Hepatocyte (in vitro differentiated cells): ENCODE data around the gene TNFSF4. TPM values are rescaled to one million over a fixed set of nuclear protein-coding genes. Genes with fewer than 3 reads are reported as not detected.

Source experiments
- DNase-seq: peaks from one replicate; pipeline ENCODE4 v3.0.0-alpha.2; 2016; ENCODE audit warnings: low spot score
- H2AFZ ChIP-seq: fragments of 200-600 bp; sonication (generic); 2 replicates; pipeline ENCODE4 v1.6.0; 2016; ENCODE audit warnings: antibody characterized with exemption, mild to moderate bottlenecking
- H3K27ac ChIP-seq: fragments of 200-600 bp; sonication (generic); 2 replicates; pipeline ENCODE4 v1.5.1; 2016; ENCODE audit warnings: mild to moderate bottlenecking
- H3K27me3 ChIP-seq: fragments of 200-600 bp; sonication (generic); 2 replicates; pipeline ENCODE4 v1.6.1; 2016
- H3K36me3 ChIP-seq: fragments of 200-600 bp; sonication (generic); replicated peaks from 2 replicates; pipeline ENCODE4 v1.5.1; 2016; ENCODE audit warnings: low read depth; ENCODE audit not compliant: insufficient read depth
- H3K4me1 ChIP-seq: fragments of 200-600 bp; sonication (generic); 2 replicates; pipeline ENCODE4 v1.5.1; 2016; ENCODE audit warnings: mild to moderate bottlenecking, moderate library complexity; ENCODE audit not compliant: insufficient read depth
- H3K4me2 ChIP-seq: fragments of 200-600 bp; sonication (generic); 2 replicates; pipeline ENCODE4 v1.6.0; 2016
- H3K4me3 ChIP-seq: fragments of 200-600 bp; sonication (generic); 2 replicates; pipeline ENCODE4 v1.5.1; 2016; ENCODE audit warnings: mild to moderate bottlenecking
- H3K79me2 ChIP-seq: fragments of 200-600 bp; sonication (generic); 2 replicates; pipeline ENCODE4 v1.6.0; 2017; ENCODE audit warnings: mild to moderate bottlenecking
- H3K9me2 ChIP-seq: fragments of 200-600 bp; sonication (generic); replicated peaks from 2 replicates; pipeline ENCODE4 v1.6.0; 2017; ENCODE audit warnings: mild to moderate bottlenecking; ENCODE audit not compliant: insufficient read depth
- H3K9me3 ChIP-seq: fragments of 200-600 bp; sonication (generic); 2 replicates; pipeline ENCODE4 v1.5.1; 2016; ENCODE audit warnings: low read depth, mild to moderate bottlenecking
- H4K20me1 ChIP-seq: fragments of 200-600 bp; sonication (generic); 2 replicates; pipeline ENCODE4 v1.6.0; 2016; ENCODE audit warnings: mild to moderate bottlenecking; ENCODE audit not compliant: insufficient read depth, poor library complexity, severe bottlenecking
- CTCF ChIP-seq: fragments of 200-600 bp; sonication (generic); IDR thresholded peaks from 2 replicates; pipeline ENCODE4 v1.5.1; 2016; ENCODE audit warnings: antibody characterized with exemption, mild to moderate bottlenecking; ENCODE audit not compliant: poor library complexity
- EZH2 ChIP-seq: fragments of 200-600 bp; sonication (generic); IDR thresholded peaks from 2 replicates; pipeline ENCODE4 v1.6.1; 2016; ENCODE audit warnings: antibody characterized with exemption, mild to moderate bottlenecking, borderline replicate concordance
- EZH2phosphoT487 ChIP-seq: fragments of 200-600 bp; sonication (generic); IDR thresholded peaks from one replicate; pipeline ENCODE4 v1.6.1; 2018; ENCODE audit warnings: antibody characterized with exemption, mild to moderate bottlenecking, low read depth, moderate library complexity; ENCODE audit not compliant: unreplicated experiment, severe bottlenecking
- WGBS: methylation state at CpG from one replicate; pipeline ENCODE4 v1.1.6; 2016; ENCODE audit warnings: low lambda C conversion rate; ENCODE audit errors: missing lambda C conversion rate; 5-methylcytosine and 5-hydroxymethylcytosine counted together
- polyA plus RNA-seq: library from polyadenylated mRNA; unstranded; fragments of >200 nt; fragmentation: Nextera tagmentation; extraction: Ambion mirVana; gene quantifications from 2 replicates; pipeline ENCODE4 v1.2.1, GENCODE V29; 2016
- total RNA-seq: library from RNA; depleted of rRNA; stranded (reverse); fragments of >200 nt; gene quantifications from 2 replicates; pipeline ENCODE4 v1.2.3, GENCODE V29; 2014

TNFSF4 gene
- total and polyA plus RNA-seq, 2 experiments from 2014 or later: 0.80 to 3.9 TPM

- Histone ChIP-seq H4K20me1 (no peaks in the 10 kb centered on the region), H3K9me2 (no peaks in the 10 kb centered on the region), H3K9me3 (no peaks in the 10 kb centered on the region), H3K4me1 (no peaks in the 10 kb centered on the region), H3K4me2 (no peak overlapping the region), H2AFZ (no peak overlapping the region), H3K27me3 (no peaks in the 10 kb centered on the region), H3K4me3 (no peak overlapping the region), H3K79me2 (no peaks in the 10 kb centered on the region), H3K36me3 (no peaks in the 10 kb centered on the region), H3K27ac (no peak overlapping the region)
- 66% methylated on average over 2 of the region's 2 CpGs for WGBS
- no peak for DNase-seq
- TF ChIP-seq EZH2 (no peak), CTCF (no peak), EZH2phosphoT487 (no peak)
Measured at GRCh38 chr1:173140733-173141132, 66.4 kb downstream of the TNFSF4 start.

GRCh38 chr1:173139706-173140105 lies 67.4 kb downstream of the TNFSF4 start:
- H3K4me2 ChIP-seq: no peak overlapping the region
- TF ChIP-seq EZH2 (no peak), CTCF (no peak), EZH2phosphoT487 (no peak)
- no peak overlapping the region for H2AFZ ChIP-seq
- WGBS: 100% methylated on average over 3 of the region's 3 CpGs
- no peaks in the 10 kb centered on the region for H3K27me3 ChIP-seq
- no peaks in the 10 kb centered on the region for H3K36me3 ChIP-seq
- no peaks in the 10 kb centered on the region for H3K79me2 ChIP-seq
- H4K20me1 ChIP-seq: no peaks in the 10 kb centered on the region
- no peaks in the 10 kb centered on the region for H3K9me2 ChIP-seq
- no peaks in the 10 kb centered on the region for H3K4me1 ChIP-seq
- no peak for DNase-seq
- H3K9me3 ChIP-seq: no peaks in the 10 kb centered on the region
- no peak overlapping the region for H3K27ac ChIP-seq
- no peak overlapping the region for H3K4me3 ChIP-seq

GRCh38 chr1:173137107-173137706 lies 69.9 kb downstream of the TNFSF4 start:
- Histone ChIP-seq H3K79me2 (no peaks in the 10 kb centered on the region), H2AFZ (no peak overlapping the region), H3K27ac (no peak overlapping the region), H3K27me3 (no peaks in the 10 kb centered on the region), H3K36me3 (no peaks in the 10 kb centered on the region), H4K20me1 (no peaks in the 10 kb centered on the region), H3K4me1 (no peaks in the 10 kb centered on the region), H3K9me2 (no peaks in the 10 kb centered on the region), H3K4me3 (no peak overlapping the region), H3K4me2 (no peak overlapping the region), H3K9me3 (no peaks in the 10 kb centered on the region)
- no peak for DNase-seq
- 91% methylated on average over 2 of the region's 2 CpGs for WGBS
- TF ChIP-seq EZH2phosphoT487: no peak
- TF ChIP-seq EZH2: no peak
- no peak for TF ChIP-seq CTCF

- peak overlapping the region; percentile 40 for H3K27ac ChIP-seq
- H3K4me1 ChIP-seq: no peaks in the 10 kb centered on the region
- no peaks in the 10 kb centered on the region for H3K9me2 ChIP-seq
- H2AFZ ChIP-seq: no peak overlapping the region
- no peaks in the 10 kb centered on the region for H3K79me2 ChIP-seq
- no peak overlapping the region for H3K4me2 ChIP-seq
- no peak for TF ChIP-seq EZH2
- TF ChIP-seq CTCF: no peak
- TF ChIP-seq EZH2phosphoT487: no peak
- no peaks in the 10 kb centered on the region for H3K27me3 ChIP-seq
- H4K20me1 ChIP-seq: no peaks in the 10 kb centered on the region
- 89% methylated on average over 5 of the region's 5 CpGs for WGBS
- no peaks in the 10 kb centered on the region for H3K36me3 ChIP-seq
- peak; percentile 27 for DNase-seq
- H3K4me3 ChIP-seq: no peak overlapping the region
- H3K9me3 ChIP-seq: no peaks in the 10 kb centered on the region
Measured at GRCh38 chr1:173134800-173135199, 72.3 kb downstream of the TNFSF4 start.
